Large intestine (tissue), 3 donors: ENCODE measurements around the gene C12orf56. TPM values are rescaled to one million over a fixed set of nuclear protein-coding genes. Genes with fewer than 3 reads are reported as not detected.

Experiments used
- DNase-seq, 2 donors: peaks; one replicate each; pipeline versions ENCODE4 v3.0.0 to v3.0.0-alpha.2; 2013
- H3K27ac ChIP-seq: one replicate; pipeline ENCODE4 v1.5.1; 2013; ENCODE audit warnings: low read length
- H3K27me3 ChIP-seq: 2 replicates; pipeline ENCODE4 v1.6.1; 2013; ENCODE audit warnings: low read length; ENCODE audit not compliant: control insufficient read depth, insufficient read depth
- H3K36me3 ChIP-seq: 2 replicates; pipeline ENCODE4 v1.6.1; 2013; ENCODE audit warnings: low read length; ENCODE audit not compliant: control insufficient read depth, insufficient read depth
- H3K4me1 ChIP-seq: one replicate; pipeline ENCODE4 v1.6.1; 2013; ENCODE audit warnings: low read length; ENCODE audit not compliant: control insufficient read depth, insufficient read depth
- H3K4me3 ChIP-seq: one replicate; pipeline ENCODE4 v1.5.1; 2013; ENCODE audit warnings: low read length
- H3K9me3 ChIP-seq: one replicate; pipeline ENCODE4 v1.6.1; 2013; ENCODE audit warnings: mild to moderate bottlenecking, low read depth, low read length, moderate library complexity; ENCODE audit not compliant: control insufficient read depth
- WGBS: methylation state at CpG from one replicate; pipeline ENCODE4 v1.1.5; 2013; ENCODE audit warnings: low lambda C conversion rate; ENCODE audit not compliant: insufficient coverage; 5-methylcytosine and 5-hydroxymethylcytosine counted together
- polyA plus RNA-seq: library from polyadenylated mRNA; unstranded; fragments of 120-200 nt; gene quantifications from one replicate; pipeline ENCODE4 v1.2.1, GENCODE V29; 2013

The C12orf56 gene
- polyA plus RNA-seq, 1 donor, result 0.22 TPM

DNA sequence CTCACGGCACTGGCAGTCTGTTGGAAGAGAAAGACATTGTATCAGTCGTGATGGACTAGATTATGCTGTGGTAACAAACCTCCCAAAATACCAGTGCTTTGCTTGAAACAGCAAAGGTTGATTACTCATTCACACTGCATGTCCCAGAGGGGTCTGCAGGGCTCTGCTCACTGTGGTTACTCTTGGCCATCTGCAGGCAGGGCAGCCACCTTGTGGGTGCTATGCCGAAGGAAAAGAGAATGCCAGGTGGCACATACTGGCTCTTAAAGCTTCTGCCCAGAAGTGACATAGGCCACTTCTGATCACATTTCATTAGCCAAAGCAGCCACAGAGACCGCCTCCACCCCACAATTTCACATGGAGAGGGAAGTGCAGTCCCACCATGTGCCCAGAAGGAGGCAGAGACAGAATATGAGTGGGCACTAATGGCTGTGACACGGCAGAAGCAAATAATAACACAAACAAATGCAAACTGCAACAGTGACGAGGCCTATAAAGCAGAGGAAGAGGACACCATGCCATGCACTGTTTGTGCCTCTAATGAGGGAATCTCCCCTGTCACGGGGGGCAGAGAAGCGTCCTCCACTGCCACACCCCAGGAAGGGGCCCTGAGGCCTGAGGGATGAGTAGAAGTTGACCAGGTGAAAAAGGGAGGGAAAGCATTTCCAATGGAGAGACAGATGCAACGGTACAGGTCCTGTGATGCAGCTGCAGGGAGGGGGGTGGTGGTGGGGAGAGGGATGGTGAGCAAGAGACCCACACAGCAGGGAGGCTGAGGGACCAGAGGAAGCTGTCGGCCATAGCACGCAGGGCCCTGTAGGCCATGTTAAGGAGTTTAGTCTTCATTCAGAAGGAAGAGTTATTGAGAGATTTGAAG is 116.8 kb downstream of the C12orf56 start:
- Histone ChIP-seq H3K4me3 (no peak overlapping the region), H3K4me1 (no peaks in the 10 kb centered on the region), H3K27me3 (no peaks in the 10 kb centered on the region), H3K9me3 (no peaks in the 10 kb centered on the region), H3K36me3 (no peaks in the 10 kb centered on the region), H3K27ac (no peak overlapping the region)
- DNase-seq, result no peak
- no CpG with 5 or more reads among the region's 11 CpGs for WGBS

DNA sequence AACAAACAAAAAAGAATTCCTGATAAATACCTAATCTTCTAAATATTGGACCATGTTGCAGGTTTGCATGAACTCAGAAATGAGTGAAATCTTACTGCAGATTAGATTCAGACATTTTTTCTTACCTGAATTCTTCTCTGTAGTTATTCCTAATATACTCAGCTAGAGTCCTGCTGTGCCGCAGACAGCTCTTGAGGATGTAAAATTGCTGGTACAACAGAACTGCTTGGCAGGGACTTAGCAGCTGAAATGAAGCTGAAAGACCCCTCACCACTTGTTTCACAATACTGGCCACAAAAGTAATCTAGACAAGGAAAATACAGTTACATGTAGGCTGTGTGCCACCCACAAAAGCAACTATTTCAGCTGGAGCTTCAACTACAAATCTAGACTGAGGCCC is 120.1 kb downstream of the C12orf56 start:
- no peak for DNase-seq
- H3K36me3 ChIP-seq, result no peaks in the 10 kb centered on the region
- no peaks in the 10 kb centered on the region for H3K9me3 ChIP-seq
- no peak overlapping the region for H3K4me3 ChIP-seq
- WGBS, result no CpG with 5 or more reads among the region's 1 CpG
- H3K4me1 ChIP-seq, result no peaks in the 10 kb centered on the region
- no peaks in the 10 kb centered on the region for H3K27me3 ChIP-seq
- H3K27ac ChIP-seq, result no peak overlapping the region

DNA sequence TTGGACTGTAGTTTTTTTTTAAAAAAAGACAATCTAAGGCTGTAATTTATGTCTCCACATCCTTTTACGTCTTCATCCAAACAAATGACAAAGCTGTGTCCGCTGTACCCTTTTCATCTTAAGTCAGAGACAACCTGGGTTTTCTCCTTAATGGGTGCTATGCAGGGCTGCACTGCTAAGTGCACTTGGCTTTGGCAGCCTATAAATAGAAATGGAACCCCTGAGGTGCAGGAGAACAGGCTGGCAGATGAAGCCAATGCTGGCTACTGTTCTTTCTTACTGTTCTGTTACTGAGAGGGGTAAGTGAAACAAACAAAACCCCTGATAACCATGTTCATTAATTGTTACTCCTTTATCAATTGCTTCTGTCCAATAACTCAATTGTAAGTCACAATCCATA is 121.4 kb downstream of the C12orf56 start:
- DNase-seq, result no peak
- Histone ChIP-seq H3K4me1 (no peaks in the 10 kb centered on the region), H3K9me3 (no peaks in the 10 kb centered on the region), H3K27me3 (no peaks in the 10 kb centered on the region), H3K4me3 (no peak overlapping the region), H3K27ac (no peak overlapping the region), H3K36me3 (no peaks in the 10 kb centered on the region)
- 100% methylated on average over 1 of the region's 2 CpGs for WGBS

DNA sequence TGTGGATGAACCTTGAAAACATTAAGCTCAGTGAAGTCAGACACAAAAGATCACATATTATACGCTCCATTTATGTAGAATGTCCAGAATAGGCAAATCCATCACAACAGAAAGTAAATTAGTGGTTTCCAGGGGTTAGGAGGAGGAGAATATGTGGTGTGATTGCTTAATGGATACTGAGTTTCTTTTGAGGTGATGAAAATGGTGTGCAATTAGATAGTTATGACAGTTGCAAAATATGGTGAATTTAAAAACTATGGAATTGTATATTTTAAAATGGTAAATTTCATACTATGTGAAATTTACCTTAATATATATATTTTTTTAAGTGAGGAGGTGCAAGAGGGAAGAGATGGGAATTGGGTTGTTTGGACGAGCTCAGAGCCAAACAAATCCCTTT is 122.1 kb downstream of the C12orf56 start:
- no peaks in the 10 kb centered on the region for H3K27me3 ChIP-seq
- no peak for DNase-seq
- no peak overlapping the region for H3K27ac ChIP-seq
- no peak overlapping the region for H3K4me3 ChIP-seq
- no peaks in the 10 kb centered on the region for H3K36me3 ChIP-seq
- WGBS, result no CpG with 5 or more reads among the region's 2 CpGs
- H3K4me1 ChIP-seq, result no peaks in the 10 kb centered on the region
- no peaks in the 10 kb centered on the region for H3K9me3 ChIP-seq

DNA sequence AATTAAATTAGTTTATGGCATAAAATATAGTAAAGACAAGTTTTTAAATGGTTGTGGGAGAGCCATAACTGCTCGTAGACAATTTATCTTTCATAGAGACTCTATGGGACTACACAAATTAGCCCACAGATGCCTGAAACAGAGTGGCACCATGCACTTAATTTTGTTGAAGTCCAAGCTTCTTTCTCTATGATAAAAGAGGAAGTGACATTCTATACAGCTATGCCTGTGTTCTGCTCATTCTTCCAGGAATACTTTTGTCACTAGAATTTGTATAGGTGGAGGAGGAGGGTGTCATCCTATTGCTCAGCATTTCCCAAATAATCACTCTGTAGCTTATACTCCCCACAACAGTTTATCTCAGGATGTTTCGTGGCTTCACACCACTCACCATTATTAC is 124.7 kb downstream of the C12orf56 start:
- 71% methylated on average over 1 of the region's 2 CpGs for WGBS
- no peaks in the 10 kb centered on the region for H3K4me1 ChIP-seq
- no peaks in the 10 kb centered on the region for H3K36me3 ChIP-seq
- no peaks in the 10 kb centered on the region for H3K9me3 ChIP-seq
- H3K4me3 ChIP-seq, result no peak overlapping the region
- no peak for DNase-seq
- H3K27ac ChIP-seq, result no peak overlapping the region
- H3K27me3 ChIP-seq, result no peaks in the 10 kb centered on the region

DNA sequence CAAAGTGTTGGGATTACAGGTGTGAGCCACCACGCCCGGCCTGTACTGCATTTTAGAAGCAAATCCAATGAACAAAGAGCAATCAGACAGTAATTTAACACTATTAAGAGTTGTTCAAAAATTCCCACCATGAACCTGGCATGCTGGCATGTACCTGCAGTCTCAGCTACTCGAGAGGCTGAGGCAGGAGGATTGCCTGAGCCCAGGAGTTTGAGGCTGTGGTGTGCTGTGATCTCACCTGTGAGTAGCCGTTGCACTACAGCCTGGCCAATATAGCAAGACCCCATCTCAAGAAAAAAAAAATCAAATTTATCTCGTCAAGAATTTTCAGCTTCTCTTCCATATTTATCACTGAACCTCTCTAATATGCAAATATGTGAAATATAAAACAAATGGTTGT is 128.7 kb downstream of the C12orf56 start:
- H3K36me3 ChIP-seq, result no peaks in the 10 kb centered on the region
- WGBS, result no CpG with 5 or more reads among the region's 5 CpGs
- no peak overlapping the region for H3K4me3 ChIP-seq
- DNase-seq, result no peak
- H3K27ac ChIP-seq, result no peak overlapping the region
- no peaks in the 10 kb centered on the region for H3K27me3 ChIP-seq
- H3K9me3 ChIP-seq, result no peaks in the 10 kb centered on the region
- no peaks in the 10 kb centered on the region for H3K4me1 ChIP-seq

DNA sequence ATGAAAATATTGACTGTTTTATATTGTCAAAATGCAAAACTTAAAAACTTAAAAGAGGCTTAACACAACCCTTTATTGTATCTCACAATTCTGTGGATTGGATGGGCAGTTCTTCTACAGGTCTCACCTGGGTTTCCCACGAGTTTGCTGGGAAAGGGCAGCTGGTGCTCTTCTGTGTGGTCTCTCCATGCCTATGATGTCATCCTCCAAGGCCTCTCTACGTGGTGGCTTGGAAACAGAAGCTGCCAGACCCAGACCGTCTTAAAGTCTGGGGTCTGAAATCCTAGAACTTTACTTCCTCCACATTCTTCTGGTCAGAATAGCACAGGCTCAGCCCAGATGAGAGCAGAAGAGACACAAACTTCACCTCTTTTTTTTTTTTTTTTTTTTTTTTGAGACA is 132.0 kb downstream of the C12orf56 start:
- no peaks in the 10 kb centered on the region for H3K36me3 ChIP-seq
- no CpG with 5 or more reads among the region's 3 CpGs for WGBS

DNA sequence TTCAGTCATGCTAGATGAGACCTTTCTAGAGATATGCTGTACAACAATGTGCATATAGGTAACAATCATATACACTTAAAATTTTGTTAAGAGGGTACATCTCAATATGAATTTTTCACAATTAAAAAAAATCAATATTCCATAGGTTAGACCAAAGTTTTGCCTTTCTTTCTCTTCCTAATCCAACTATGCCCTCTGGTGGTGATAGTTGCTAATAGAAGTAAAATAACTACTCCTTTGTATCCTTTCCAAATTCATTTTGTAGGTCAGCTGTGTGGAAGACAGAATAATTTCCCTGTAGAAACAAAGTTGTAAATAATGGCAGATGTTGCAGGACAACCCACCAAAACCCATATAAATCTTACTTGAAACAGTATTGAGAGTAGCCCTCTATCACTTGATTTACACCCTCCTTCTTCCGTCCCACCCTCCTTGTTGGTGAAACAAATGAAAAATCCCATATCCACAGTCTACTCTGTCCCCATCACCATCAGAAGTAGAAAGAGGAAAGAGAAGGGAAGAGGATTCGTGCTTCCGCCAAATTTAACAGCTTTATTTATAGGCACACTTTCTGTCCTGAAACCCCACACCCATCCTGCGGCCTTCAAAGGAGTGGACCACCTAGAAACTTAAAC is 134.3 kb downstream of the C12orf56 start:
- peak; percentile 13 to 34 for DNase-seq

More for the DNA sequence above, 132.0 kb downstream of the C12orf56 start:
- H3K9me3 ChIP-seq, result no peaks in the 10 kb centered on the region
- no peaks in the 10 kb centered on the region for H3K27me3 ChIP-seq
- DNase-seq, result no peak
- H3K27ac ChIP-seq, result no peak overlapping the region
- no peak overlapping the region for H3K4me3 ChIP-seq
- H3K4me1 ChIP-seq, result no peaks in the 10 kb centered on the region

DNA sequence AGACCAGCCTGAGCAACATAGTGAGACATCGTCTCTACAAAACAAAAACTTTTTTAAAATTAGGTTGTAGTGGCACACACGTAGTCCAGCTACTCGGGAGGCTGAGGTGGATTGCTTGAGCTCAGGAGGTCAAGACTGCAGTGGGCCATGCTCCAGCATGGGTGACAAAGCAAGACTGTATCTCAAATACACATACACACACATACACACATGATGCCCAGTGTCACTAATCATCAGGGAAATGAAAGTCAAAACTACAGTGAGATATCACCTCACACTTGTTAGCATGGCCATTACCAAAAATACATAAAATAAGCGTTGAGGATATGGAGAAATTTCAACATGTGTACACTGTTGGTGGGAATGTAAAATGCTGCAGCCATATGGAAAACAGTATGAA is 135.3 kb downstream of the C12orf56 start:
- no peak overlapping the region for H3K4me3 ChIP-seq
- no peak overlapping the region for H3K27ac ChIP-seq
- 100% methylated on average over 1 of the region's 4 CpGs for WGBS
- H3K36me3 ChIP-seq, result no peaks in the 10 kb centered on the region
- no peak for DNase-seq
- H3K9me3 ChIP-seq, result no peaks in the 10 kb centered on the region
- H3K27me3 ChIP-seq, result no peaks in the 10 kb centered on the region
- H3K4me1 ChIP-seq, result no peaks in the 10 kb centered on the region

More for the DNA sequence above, 134.3 kb downstream of the C12orf56 start:
- Histone ChIP-seq H3K4me1 (no peaks in the 10 kb centered on the region), H3K27me3 (no peaks in the 10 kb centered on the region), H3K27ac (no peak overlapping the region), H3K9me3 (no peaks in the 10 kb centered on the region), H3K4me3 (no peak overlapping the region), H3K36me3 (no peaks in the 10 kb centered on the region)
- no CpG with 5 or more reads among the region's 4 CpGs for WGBS

DNA sequence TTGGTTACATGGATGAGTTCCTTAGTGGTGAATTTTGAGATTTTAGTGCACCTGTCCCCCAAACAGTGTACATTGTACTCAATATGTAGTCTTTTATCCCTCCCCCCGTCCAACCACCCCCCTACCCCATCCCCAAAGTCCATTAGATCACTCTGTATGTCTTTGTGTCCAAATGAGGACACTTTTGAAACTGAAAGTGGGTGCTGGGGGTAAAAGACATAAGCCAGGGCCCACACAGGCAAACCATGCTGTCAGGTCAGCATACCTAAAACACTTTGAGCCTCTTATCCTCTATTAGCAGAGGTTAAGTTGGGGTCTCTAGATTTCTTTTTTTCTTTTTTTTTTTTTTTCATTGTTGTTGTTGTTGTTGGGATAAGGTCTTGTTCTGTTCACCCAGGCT is 137.2 kb downstream of the C12orf56 start:
- no peak for DNase-seq
- Histone ChIP-seq H3K4me1 (no peaks in the 10 kb centered on the region), H3K4me3 (no peak overlapping the region), H3K27ac (no peak overlapping the region), H3K27me3 (no peaks in the 10 kb centered on the region), H3K9me3 (no peaks in the 10 kb centered on the region), H3K36me3 (no peaks in the 10 kb centered on the region)
- WGBS, result no CpG with 5 or more reads among the region's 1 CpG
